CD4-positive, alpha-beta T cell treated with Interleukin-15 for 1 hour (primary cell): Measurements from ENCODE around the gene TRAPPC12.
"Not testable (repeated sequence)": the region's sequence is repeated elsewhere in the genome, so short reads cannot be mapped to it uniquely, and the experiment has no call there.

Experiments used
- DNase-seq: peaks from one replicate; pipeline ENCODE4 v3.0.0-alpha.2; 2020

The TRAPPC12 gene

GRCh38 chr2:3488855-3489763, 109.6 kb downstream of the TRAPPC12 start:
- DNase-seq, result no peak

- no peak for DNase-seq
These were observed 110.2 kb downstream of the TRAPPC12 start for GRCh38 chr2:3489764-3490115.

GRCh38 chr2:3490191-3491170, 111.0 kb downstream of the TRAPPC12 start:
- no peak for DNase-seq

- DNase-seq, result no peak
These were observed 111.8 kb downstream of the TRAPPC12 start for GRCh38 chr2:3491306-3491705.

- no peak for DNase-seq
These were observed 112.4 kb downstream of the TRAPPC12 start for GRCh38 chr2:3491716-3492474.

GRCh38 chr2:3492475-3492787, 112.9 kb downstream of the TRAPPC12 start:
- not testable (repeated sequence) for DNase-seq

- no peak for DNase-seq
These were observed 113.6 kb downstream of the TRAPPC12 start for GRCh38 chr2:3492951-3493614.

- DNase-seq, result no peak
These were observed 114.1 kb downstream of the TRAPPC12 start for GRCh38 chr2:3493615-3494007.

GRCh38 chr2:3494984-3495666, 115.6 kb downstream of the TRAPPC12 start:
- DNase-seq, result no peak

GRCh38 chr2:3496708-3497080, 117.2 kb downstream of the TRAPPC12 start:
- DNase-seq, result not testable (repeated sequence)

- no peak for DNase-seq
These were observed 119.4 kb downstream of the TRAPPC12 start for GRCh38 chr2:3498783-3499394.

GRCh38 chr2:3500326-3500899, 120.9 kb downstream of the TRAPPC12 start:
- DNase-seq, result no peak

GRCh38 chr2:3503046-3503445, 123.6 kb downstream of the TRAPPC12 start:
- no peak for DNase-seq

- DNase-seq, result no peak
These were observed 124.0 kb downstream of the TRAPPC12 start for GRCh38 chr2:3503483-3503882.

- DNase-seq, result no peak
These were observed 125.2 kb downstream of the TRAPPC12 start for GRCh38 chr2:3504741-3505140.

GRCh38 chr2:3505771-3506170, 126.3 kb downstream of the TRAPPC12 start:
- no peak for DNase-seq

GRCh38 chr2:3512086-3512485, 132.6 kb downstream of the TRAPPC12 start:
- DNase-seq, result no peak

- no peak for DNase-seq
These were observed 133.7 kb downstream of the TRAPPC12 start for GRCh38 chr2:3513026-3513810.

GRCh38 chr2:3515438-3515837, 135.9 kb downstream of the TRAPPC12 start:
- DNase-seq, result not testable (repeated sequence)

- no peak for DNase-seq
These were observed 137.3 kb downstream of the TRAPPC12 start for GRCh38 chr2:3516831-3517230.
